HG02678 (cell line): ENCODE measurements around the gene NDUFB7.

Experiments used
- ATAC-seq: cut with Tn5 transposase; IDR thresholded peaks from one replicate; pipeline ENCODE4 v1.9.1; 2021; ENCODE audit warnings: mild to moderate bottlenecking, moderate library complexity; ENCODE audit not compliant: unreplicated experiment

The NDUFB7 gene

DNA sequence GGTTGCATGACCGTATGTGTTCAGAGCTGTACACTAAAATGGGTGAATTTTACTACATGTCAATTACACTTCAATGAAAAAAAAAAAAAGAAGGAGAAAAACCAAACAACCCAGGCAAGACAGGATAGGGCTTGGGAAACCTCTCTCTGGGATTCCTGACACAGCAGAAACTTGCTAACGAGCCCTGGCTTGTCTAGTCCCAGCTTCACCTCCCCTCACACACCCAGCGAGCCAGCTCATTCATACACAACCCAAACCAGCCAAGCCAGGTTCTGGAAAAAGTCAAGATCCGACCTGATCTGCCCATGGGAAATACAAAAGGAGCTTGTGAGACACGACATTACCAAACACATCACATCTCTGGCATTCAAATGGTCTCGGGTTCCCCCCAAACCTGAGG lies 46.1 kb downstream of the NDUFB7 start:
- ATAC-seq = no peak

DNA sequence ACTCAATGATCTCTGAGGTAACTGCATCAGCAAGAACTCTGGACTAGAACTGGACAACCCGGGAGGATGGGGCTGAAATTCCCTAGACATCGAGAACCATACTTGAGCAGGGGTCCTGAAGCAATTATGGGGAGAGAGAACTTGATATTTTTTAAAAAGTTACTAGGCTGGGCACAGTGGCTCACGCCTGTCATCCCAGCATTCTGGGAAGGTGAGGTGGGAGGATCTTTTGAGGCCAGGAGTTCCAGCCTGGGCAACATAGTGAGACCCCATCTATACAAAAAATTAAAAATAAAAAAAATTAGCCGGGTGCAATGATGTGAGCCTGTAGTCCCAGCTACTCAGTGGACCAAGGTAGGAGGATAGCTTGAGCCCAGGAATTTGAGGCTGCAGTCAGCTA lies 51.3 kb downstream of the NDUFB7 start:
- ATAC-seq = no peak

DNA sequence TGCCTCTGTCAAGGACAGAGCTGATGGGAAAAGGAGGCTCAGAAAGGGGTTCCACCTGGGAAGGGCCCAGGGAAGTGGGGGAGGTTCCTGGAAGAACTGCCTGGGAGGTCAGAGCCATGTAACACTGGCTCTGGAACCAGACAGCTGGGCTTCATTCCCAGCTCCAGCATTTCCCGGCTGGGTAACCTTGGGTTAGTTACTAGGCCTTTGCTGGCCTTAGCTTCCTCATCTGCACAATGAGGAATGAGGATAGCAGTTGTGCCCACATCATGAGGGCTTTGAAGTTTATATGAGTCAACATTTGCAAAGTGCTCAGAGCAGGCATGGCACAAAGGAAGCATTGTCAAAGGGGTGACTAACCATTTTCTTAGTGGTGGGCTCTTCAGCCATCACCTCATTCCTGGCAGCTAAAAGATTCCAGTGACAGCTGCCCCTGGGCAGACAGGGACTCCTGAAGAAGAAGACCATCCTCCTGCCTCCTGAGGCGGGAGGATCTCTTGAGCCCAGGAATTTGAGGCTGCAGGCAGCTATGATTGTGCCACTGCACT lies 51.9 kb downstream of the NDUFB7 start:
- ATAC-seq = no peak

DNA sequence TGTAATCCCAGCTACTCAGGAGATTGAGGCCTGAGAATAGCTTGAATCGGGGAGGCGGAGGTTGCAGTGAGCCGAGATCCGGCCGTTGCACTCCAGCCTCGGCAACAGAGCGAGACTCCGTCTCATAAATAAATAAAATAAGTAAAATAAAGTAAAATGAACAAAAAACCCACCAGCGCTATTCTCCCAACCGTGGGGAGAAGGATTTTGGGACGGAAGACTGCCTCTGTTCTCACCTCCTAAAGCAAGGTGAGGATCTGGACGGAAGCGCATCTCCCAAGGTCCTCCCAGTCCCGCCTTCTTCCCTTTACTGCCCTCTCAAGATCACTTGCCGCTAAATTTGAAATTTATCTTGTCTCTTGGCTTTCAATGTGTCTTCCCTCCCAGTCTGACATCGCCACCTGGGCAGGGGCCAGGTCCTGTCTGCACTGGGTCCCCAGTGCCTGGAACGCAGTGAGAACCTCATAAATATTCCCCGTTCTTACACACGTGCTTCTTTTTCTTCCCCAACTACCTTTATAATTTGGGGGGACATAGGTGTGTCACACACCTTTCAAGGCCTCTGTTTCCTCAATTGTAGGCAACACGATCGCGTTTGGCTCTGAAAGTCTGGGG lies 52.5 kb downstream of the NDUFB7 start:
- no peak for ATAC-seq

DNA sequence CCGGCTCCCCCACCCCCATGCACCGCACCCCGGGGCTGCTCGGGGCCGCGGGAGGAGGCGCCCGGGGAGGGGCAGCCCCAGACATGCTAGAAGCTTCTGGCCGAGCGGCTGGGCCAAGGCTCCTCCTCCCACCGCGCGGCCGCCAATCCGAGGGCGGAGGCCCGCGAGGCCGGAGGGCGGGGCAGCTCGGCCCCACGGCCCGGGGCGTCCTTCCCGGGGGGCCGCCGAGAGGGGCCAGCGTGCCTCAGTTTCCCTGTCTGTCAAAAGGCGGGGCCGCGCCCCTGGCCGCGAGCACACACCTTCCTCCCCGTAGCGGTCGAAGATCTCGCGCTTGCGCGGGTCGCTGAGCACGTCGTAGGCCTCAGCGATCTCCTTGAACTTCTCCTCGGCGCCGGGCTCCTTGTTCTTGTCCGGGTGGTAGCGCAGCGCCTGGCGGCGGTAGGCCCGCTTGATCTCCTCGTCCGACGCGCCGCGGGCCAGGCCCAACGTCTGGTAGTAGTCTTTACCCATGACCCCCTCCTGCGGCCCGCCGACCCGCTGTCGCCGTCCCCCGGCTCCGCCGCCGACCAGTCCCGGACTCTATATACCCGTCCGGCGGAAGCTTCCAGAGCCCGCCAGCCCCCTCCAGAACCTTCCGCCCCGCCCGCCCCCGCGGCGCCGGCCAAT lies 53.9 kb downstream of the NDUFB7 start, which contains the start of gene DNAJB1:
Gene DNAJB1, minus strand, starts transcription at position 558 of the 666 bp plus-strand sequence. Its CDS starts 48 bp downstream, at position 510.
- ATAC-seq = peak; percentile 61

DNA sequence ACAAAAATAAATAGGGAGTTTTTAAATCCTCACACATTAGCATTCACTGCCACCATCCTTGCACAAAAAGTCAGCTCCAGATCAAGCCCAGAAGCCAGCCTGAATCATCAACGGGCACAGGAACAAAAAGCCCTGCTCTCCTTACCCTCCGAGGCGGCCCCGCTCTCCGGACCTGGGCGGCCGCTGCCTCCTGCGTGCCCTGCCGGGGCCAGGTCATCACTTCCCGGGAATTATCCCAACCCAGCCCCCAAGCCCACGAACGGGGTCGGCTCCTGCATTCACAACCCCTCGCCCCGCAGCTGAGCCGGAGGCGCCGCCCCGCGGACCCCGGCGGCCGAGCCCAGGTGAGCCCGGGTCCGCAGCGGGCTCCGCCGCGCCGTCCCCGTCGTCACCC lies 54.4 kb downstream of the NDUFB7 start:
- ATAC-seq = no peak

DNA sequence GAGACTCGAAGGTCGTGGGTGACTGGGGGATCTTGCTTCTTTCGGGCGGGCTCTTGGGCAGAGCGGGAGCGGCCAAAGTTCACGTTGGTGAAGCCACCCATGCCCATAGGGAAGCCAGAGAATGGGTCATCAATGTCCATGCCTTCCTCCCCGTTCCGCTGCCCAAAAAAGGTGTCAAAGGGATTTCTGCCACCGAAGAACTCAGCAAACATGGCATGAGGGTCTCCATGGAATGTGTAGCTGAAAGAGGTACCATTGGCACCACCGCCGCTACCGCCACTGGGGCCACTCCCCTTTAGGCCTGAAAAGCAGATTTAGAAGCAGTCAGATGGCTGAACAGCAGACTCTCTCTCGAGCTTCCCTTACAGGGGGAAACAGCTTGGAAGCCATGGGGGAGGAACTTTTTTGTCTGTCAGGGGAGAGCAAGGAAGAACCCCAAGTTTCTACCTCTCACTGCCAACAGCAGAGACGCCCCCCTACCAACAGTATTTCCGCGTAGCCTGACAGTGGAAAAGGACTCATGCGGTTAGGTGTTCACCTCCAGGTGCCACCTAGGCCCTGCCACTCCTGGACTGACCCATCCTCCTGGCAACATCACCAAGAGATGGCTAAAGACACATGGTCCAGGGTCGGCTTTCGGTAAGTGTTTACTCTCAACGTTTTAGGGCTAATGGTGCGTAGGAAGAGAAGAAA lies 55.0 kb downstream of the NDUFB7 start:
- ATAC-seq = no peak
